GM21526 (cell line): ENCODE data around the gene NCOA6.
"Not testable (repeated sequence)": the region's sequence is repeated elsewhere in the genome, so short reads cannot be mapped to it uniquely, and the experiment has no call there.

Experiments
- ATAC-seq: cut with Tn5 transposase; IDR thresholded peaks from one replicate; pipeline ENCODE4 v1.9.1; 2021; ENCODE audit warnings: moderate library complexity; ENCODE audit not compliant: unreplicated experiment, low FRiP score

Gene NCOA6

GRCh38 chr20:34780291-34780690 is 45.2 kb downstream of the NCOA6 start:
- ATAC-seq, result not testable (repeated sequence)

DNA sequence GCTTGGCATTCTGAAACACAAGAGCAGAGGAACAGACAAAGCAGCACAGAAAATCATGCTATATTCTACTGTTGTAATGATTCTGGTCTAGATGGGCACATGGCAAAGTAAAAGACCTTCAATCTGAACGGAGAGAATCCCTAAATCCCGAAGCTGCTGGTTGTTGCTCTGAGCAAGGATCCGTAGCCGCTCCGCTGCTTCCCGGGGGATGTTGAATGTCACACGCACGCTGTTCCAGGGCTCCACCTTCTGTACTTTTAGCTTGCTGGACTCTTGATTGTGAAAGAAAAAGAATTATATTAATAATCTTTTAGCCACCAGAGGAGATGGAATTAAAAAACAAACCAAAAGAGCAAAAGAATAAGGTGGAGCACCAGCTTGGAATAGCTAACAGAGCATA is 49.3 kb downstream of the NCOA6 start:
- no peak for ATAC-seq

- ATAC-seq, result no peak
Measured at GRCh38 chr20:34774886-34775285, 50.6 kb downstream of the NCOA6 start.

- ATAC-seq, result no peak
Measured at GRCh38 chr20:34774449-34774848, 51.0 kb downstream of the NCOA6 start.

GRCh38 chr20:34773726-34774125 is 51.7 kb downstream of the NCOA6 start:
- ATAC-seq, result no peak

DNA sequence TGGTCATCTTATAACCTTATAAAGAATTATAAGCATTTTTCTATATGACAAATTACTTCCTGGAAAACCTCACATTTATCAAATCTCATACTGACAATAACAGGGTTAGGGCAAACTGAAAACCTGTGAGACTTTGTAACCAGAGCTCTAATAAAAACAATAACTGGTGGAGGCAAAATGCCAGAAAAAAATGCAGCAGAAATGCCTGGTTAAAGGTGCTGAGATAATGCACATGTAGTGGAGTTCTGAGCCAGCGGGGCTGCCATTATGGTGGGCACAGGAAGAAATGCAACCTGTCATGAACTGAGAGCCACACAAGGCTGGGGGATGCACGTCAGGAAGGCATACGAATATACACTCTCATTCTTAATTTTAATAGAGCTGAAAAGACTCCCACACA is 53.0 kb downstream of the NCOA6 start:
- ATAC-seq, result no peak

DNA sequence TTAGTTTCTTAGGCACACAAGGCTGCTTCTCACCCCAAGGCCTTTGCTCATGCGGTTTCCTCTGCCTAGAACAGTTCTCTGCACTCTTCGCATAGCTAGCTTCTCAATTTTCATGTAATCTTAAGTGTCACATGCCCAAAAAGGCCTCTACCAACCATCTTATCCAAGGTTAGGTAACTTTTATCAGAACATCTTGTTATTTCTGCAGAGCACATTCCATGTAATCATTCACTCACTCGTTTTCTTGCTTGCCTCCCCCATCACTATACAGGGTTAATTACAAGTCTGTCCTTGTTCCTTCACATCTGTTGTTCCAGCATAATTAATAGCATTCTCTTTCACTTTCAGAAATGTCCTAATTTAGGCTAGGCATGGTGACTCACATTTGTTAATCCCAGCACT is 53.8 kb downstream of the NCOA6 start:
- ATAC-seq, result no peak

DNA sequence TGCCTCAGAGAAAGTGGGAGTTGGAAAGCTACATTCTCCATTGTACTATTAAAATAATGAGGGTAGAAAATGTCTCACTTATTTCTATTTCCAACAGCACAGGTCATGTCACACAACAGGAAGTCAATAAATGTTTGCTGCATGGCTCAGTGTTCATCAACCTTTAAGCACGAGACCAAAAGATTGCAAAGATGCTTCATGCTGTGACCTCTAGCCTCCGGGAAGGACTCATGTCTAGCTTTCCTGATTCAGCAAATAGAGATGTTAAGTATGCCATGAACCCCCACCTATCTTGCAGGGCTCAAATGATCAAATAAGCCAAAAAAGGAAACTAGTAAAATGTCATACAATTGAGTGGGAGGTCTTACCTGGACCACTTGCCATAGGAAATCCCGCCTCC is 57.4 kb downstream of the NCOA6 start:
- ATAC-seq, result no peak

- ATAC-seq, result no peak
Measured at GRCh38 chr20:34762031-34762555, 63.4 kb downstream of the NCOA6 start.

- no peak for ATAC-seq
Measured at GRCh38 chr20:34755367-34755766, 70.1 kb downstream of the NCOA6 start.

GRCh38 chr20:34754611-34755010 is 70.8 kb downstream of the NCOA6 start:
- ATAC-seq, result no peak

- no peak for ATAC-seq
Measured at GRCh38 chr20:34753706-34754461, 71.6 kb downstream of the NCOA6 start.

GRCh38 chr20:34751453-34751852 is 74.0 kb downstream of the NCOA6 start:
- no peak for ATAC-seq

- ATAC-seq, result no peak
Measured at GRCh38 chr20:34750484-34750883, 75.0 kb downstream of the NCOA6 start.

DNA sequence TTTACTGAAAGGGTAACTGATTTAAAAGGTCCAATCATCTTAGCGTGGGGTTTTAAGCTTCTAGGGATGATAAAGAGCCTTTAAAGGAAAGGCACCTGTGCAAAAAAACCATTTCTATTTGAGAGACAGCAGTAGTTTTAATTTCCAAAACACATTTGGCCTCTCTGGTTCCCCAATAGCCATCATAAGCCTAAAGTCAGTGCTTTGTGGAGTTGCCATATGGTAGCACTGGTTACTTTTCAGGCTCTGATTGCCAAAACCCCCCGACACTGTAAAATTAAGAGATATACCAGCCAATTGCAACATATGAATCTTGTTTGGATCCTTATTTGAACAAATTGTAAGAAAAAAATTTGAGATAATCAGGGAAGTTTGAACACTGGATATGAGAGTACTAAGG is 76.7 kb downstream of the NCOA6 start:
- ATAC-seq, result no peak

GRCh38 chr20:34747479-34747878 is 78.0 kb downstream of the NCOA6 start:
- no peak for ATAC-seq

- ATAC-seq, result no peak
Measured at GRCh38 chr20:34746674-34747073, 78.8 kb downstream of the NCOA6 start.

DNA sequence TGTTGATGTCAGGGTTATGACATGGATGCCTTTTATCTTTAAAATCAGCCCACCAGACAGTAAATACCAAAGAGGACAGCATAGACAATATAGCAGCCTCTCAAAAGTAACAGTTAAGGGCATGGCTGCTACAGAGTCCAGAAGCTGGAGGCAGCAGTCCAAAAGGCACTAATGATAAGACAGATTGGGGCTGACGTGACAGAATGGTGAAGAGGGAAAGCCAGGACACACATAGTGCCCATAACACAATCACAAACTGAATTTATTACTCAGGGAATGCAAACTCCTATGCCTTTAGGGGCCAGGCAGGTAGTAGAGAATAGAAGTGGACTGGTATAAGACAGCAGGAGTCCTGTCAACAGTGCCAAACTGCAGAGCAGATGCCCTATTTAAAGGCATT is 80.6 kb downstream of the NCOA6 start:
- ATAC-seq, result no peak

DNA sequence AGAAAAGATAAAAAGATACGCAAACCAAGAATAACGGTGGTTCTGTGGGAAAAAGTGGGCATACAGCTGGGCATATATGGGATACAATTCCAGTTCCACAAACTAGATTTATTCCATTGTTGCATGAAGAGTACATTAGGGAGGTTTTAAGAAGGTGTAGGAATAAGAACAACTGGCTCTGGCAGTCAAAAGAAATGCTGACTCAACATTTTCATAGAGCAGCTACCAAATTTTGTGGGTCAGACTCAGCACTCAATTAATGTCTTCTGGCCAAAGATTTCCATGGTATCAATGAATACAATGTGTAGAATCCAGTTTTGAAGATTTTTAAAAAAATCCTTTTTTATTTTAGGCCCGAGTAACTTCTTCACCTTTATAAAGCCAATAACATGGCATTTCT is 81.1 kb downstream of the NCOA6 start:
- no peak for ATAC-seq

GRCh38 chr20:34743039-34743438 is 82.4 kb downstream of the NCOA6 start:
- ATAC-seq, result no peak

GRCh38 chr20:34736106-34736735 is 89.2 kb downstream of the NCOA6 start:
- ATAC-seq, result no peak

- ATAC-seq, result no peak
Measured at GRCh38 chr20:34732523-34732922, 92.9 kb downstream of the NCOA6 start.
